Natural killer cell (primary cell): Measurements from ENCODE around the gene KRT7. TPM values are rescaled to one million over a fixed set of nuclear protein-coding genes. Genes with fewer than 3 reads are reported as not detected.
"Not testable (repeated sequence)": the region's sequence is repeated elsewhere in the genome, so short reads cannot be mapped to it uniquely, and the experiment has no call there.

ENCODE experiments used
- ATAC-seq, 3 donors: fragments of 150-1000 bp in 2 of 3; fragments of 200-7000 bp in 1 of 3; cut with Tn5 transposase; 1 replicate in 1 of 3; 2 replicates in 2 of 3; pipeline ENCODE4 v1.10.0; 2021; ENCODE audit warnings: mild to moderate bottlenecking in 2 of 3, moderate library complexity in 2 of 3
- DNase-seq, 2 donors: peaks; one replicate each; pipeline versions ENCODE4 v3.0.0 to v3.0.0-alpha.2; 2013 to 2021; ENCODE audit warnings: mixed read lengths in 1 of 2
- H3K27ac ChIP-seq: one replicate; pipeline ENCODE4 v1.5.1; 2013; ENCODE audit warnings: mild to moderate bottlenecking, low read length
- H3K27me3 ChIP-seq: one replicate; pipeline ENCODE4 v1.6.1; 2013; ENCODE audit warnings: low read length; ENCODE audit not compliant: control insufficient read depth, insufficient read depth
- H3K36me3 ChIP-seq: one replicate; pipeline ENCODE4 v1.6.1; 2013; ENCODE audit warnings: low read length; ENCODE audit not compliant: control insufficient read depth, insufficient read depth
- H3K4me1 ChIP-seq: one replicate; pipeline ENCODE4 v1.6.1; 2013; ENCODE audit warnings: low read length; ENCODE audit not compliant: control insufficient read depth, insufficient read depth
- H3K4me3 ChIP-seq: one replicate; pipeline ENCODE4 v1.5.1; 2013; ENCODE audit warnings: low read length
- H3K9me3 ChIP-seq: one replicate; pipeline ENCODE4 v1.6.1; 2013; ENCODE audit warnings: low read length; ENCODE audit not compliant: control insufficient read depth, insufficient read depth
- H3K27ac Mint-ChIP-seq, 2 donors: one replicate each; pipeline ENCODE4 v1.8.0; 2022; ENCODE audit warnings: mild to moderate bottlenecking in 2 of 2, mixed read lengths in 2 of 2, moderate library complexity in 1 of 2
- H3K27me3 Mint-ChIP-seq, 2 donors: one replicate each; pipeline ENCODE4 v1.8.0; 2022; ENCODE audit warnings: low read depth in 2 of 2, mixed read lengths in 2 of 2
- H3K36me3 Mint-ChIP-seq: one replicate; pipeline ENCODE4 v1.8.0; 2022; ENCODE audit warnings: mixed read lengths
- H3K4me1 Mint-ChIP-seq, 2 donors: one replicate each; pipeline ENCODE4 v1.8.0; 2022; ENCODE audit warnings: mixed read lengths in 2 of 2
- H3K4me3 Mint-ChIP-seq: one replicate; pipeline ENCODE4 v1.8.0; 2022; ENCODE audit warnings: mild to moderate bottlenecking, moderate library complexity, mixed read lengths
- H3K9me3 Mint-ChIP-seq, 2 donors: one replicate each; pipeline ENCODE4 v1.8.0; 2022; ENCODE audit warnings: mixed read lengths in 2 of 2
- WGBS: methylation state at CpG from one replicate; pipeline ENCODE4 v1.1.7; 2013; ENCODE audit warnings: missing lambda C conversion rate; ENCODE audit not compliant: insufficient coverage; 5-methylcytosine and 5-hydroxymethylcytosine counted together
- intact Hi-C: fragments of 100-400 bp; cut with micrococcal nuclease; formaldehyde crosslinking; loops from one replicate; pipeline ENCODE4 v1.14.2; 2022
- total RNA-seq, 4 donors: library from RNA; stranded (reverse); fragments of 120-200 nt in 1 of 4; gene quantifications; one replicate each; pipeline versions ENCODE4 v1.2.3 to v1.2.4, GENCODE V29; 2013 to 2022
- TF ChIP-seq, protein P1 (sequence below): fragments of 200-600 bp; IDR thresholded peaks from one replicate; pipeline ENCODE4 v1.8.0; 2022; ENCODE audit warnings: antibody characterized with exemption

Gene KRT7
- total RNA-seq, 3 donors from 2014 or later (not counting 1 experiment from before 2014, with no cell fraction given): 0.54 TPM; not detected in 2

DNA sequence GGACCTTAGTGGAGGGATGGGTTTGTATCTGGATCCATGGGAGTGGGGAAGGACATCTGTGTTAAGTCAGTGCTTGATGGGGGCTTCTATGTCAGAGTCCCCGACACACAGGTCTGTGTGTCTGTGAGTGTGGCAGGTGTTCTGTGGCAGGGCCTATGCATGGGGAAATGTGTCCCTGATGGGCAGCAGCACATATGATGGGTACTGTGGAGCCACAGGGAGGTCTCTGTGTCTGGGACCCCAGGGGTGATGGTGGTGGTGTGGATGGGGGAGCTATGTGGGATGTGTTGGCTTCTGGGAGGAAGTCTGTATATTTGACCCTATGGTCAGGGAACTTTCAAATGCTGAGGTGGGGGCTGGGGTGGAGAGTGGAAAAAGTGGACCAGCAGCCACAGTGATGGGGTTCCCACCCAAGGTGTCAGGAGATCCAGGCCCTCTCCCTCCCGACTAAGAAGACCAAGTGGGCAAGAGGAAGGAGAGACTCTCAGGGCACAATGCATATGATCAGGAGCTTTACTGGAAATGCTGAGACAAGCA, 16.5 kb downstream of the KRT7 start:
- peaks cover 16% of the 10 kb centered on the region for H3K27me3 ChIP-seq

GRCh38 chr12:52250048-52250990, 17.3 kb downstream of the KRT7 start:
- peaks cover 9 to 11% of the 10 kb centered on the region in 2 donors for H3K4me1 Mint-ChIP-seq
- Histone ChIP-seq H3K4me3 (no peak overlapping the region), H3K27ac (no peak overlapping the region), H3K36me3 (no peaks in the 10 kb centered on the region), H3K9me3 (no peaks in the 10 kb centered on the region), H3K4me1 (no peaks in the 10 kb centered on the region), H3K27me3 (peaks cover 18% of the 10 kb centered on the region)
- TF ChIP-seq, protein P1, sequence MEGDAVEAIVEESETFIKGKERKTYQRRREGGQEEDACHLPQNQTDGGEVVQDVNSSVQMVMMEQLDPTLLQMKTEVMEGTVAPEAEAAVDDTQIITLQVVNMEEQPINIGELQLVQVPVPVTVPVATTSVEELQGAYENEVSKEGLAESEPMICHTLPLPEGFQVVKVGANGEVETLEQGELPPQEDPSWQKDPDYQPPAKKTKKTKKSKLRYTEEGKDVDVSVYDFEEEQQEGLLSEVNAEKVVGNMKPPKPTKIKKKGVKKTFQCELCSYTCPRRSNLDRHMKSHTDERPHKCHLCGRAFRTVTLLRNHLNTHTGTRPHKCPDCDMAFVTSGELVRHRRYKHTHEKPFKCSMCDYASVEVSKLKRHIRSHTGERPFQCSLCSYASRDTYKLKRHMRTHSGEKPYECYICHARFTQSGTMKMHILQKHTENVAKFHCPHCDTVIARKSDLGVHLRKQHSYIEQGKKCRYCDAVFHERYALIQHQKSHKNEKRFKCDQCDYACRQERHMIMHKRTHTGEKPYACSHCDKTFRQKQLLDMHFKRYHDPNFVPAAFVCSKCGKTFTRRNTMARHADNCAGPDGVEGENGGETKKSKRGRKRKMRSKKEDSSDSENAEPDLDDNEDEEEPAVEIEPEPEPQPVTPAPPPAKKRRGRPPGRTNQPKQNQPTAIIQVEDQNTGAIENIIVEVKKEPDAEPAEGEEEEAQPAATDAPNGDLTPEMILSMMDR: no peak
- DNase-seq (no peak), ATAC-seq (no peak)
- intact Hi-C loops: no loop called here
- H3K9me3 Mint-ChIP-seq: no peaks in the 10 kb centered on the region
- no peak overlapping the region for H3K27ac Mint-ChIP-seq
- WGBS: 27% methylated on average over 52 of the region's 52 CpGs
- H3K36me3 Mint-ChIP-seq: no peaks in the 10 kb centered on the region
- H3K4me3 Mint-ChIP-seq: peak overlapping the region; percentile 25
- peaks cover 31 to 35% of the 10 kb centered on the region in 2 donors for H3K27me3 Mint-ChIP-seq

More for the DNA sequence above, 16.5 kb downstream of the KRT7 start:
- intact Hi-C loops: no loop called here
- Histone ChIP-seq H3K4me3 (no peak overlapping the region), H3K27ac (no peak overlapping the region), H3K9me3 (no peaks in the 10 kb centered on the region), H3K36me3 (no peaks in the 10 kb centered on the region), H3K4me1 (peaks cover 1% of the 10 kb centered on the region)
- Mint-ChIP-seq H3K36me3 (no peaks in the 10 kb centered on the region), H3K27ac (no peak overlapping the region), H3K27me3 (peaks cover 29 to 31% of the 10 kb centered on the region in 2 donors), H3K4me1 (peaks cover 9 to 11% of the 10 kb centered on the region in 2 donors), H3K4me3 (no peak overlapping the region), H3K9me3 (no peaks in the 10 kb centered on the region)
- ATAC-seq (no peak), DNase-seq (no peak)
- TF ChIP-seq, protein P1: no peak
- 85% methylated on average over 2 of the region's 2 CpGs for WGBS

- Histone ChIP-seq H3K36me3 (no peaks in the 10 kb centered on the region), H3K9me3 (no peaks in the 10 kb centered on the region), H3K4me3 (no peak overlapping the region), H3K4me1 (no peaks in the 10 kb centered on the region), H3K27me3 (peaks cover 23% of the 10 kb centered on the region), H3K27ac (no peak overlapping the region)
- Mint-ChIP-seq H3K27ac (no peak overlapping the region), H3K36me3 (no peaks in the 10 kb centered on the region), H3K27me3 (peaks cover 39 to 47% of the 10 kb centered on the region in 2 donors), H3K4me3 (no peak overlapping the region), H3K9me3 (no peaks in the 10 kb centered on the region), H3K4me1 (peaks cover 9 to 11% of the 10 kb centered on the region in 2 donors)
- ATAC-seq (no peak), DNase-seq (no peak)
- TF ChIP-seq, protein P1: no peak
- WGBS: 51% methylated on average over 8 of the region's 9 CpGs
- intact Hi-C loops: no loop called here
These were observed 18.5 kb downstream of the KRT7 start for GRCh38 chr12:52251367-52252051.

- H3K9me3 Mint-ChIP-seq, H3K4me1 ChIP-seq, H3K4me3 ChIP-seq, DNase-seq, ATAC-seq, H3K27ac ChIP-seq, H3K36me3 ChIP-seq, H3K27ac Mint-ChIP-seq, H3K9me3 ChIP-seq, H3K36me3 Mint-ChIP-seq, H3K4me3 Mint-ChIP-seq, intact Hi-C loops: not testable (repeated sequence)
- peaks cover 46 to 52% of the 10 kb centered on the region in 2 donors for H3K27me3 Mint-ChIP-seq
- peaks cover 9 to 11% of the 10 kb centered on the region in 2 donors for H3K4me1 Mint-ChIP-seq
- 92% methylated on average over 8 of the region's 8 CpGs for WGBS
- H3K27me3 ChIP-seq: peaks cover 27% of the 10 kb centered on the region
These were observed 19.2 kb downstream of the KRT7 start for GRCh38 chr12:52252175-52252615.
